ENCODE results near the gene CACNA1I.

DNA sequence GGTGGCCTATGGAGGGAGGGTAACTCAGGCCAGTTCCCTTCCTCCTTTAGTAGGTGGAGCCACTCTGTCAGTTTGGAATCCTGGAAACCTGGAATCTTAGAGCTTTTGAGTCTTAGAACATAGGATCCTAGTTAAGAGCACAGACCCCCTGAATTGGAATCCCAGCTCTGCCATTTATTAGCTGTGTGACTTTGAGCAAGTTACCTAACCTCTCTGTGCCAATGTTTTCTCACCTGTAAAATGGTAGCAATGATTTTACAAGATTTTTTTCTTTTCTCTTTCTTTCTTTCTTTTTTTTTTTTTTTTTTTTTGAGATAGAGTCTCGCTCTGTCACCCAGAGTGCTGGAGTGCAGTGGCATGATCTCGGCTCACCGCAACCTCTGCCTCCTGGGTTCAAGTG is 17.1 kb upstream of the CACNA1I start:
- TF ChIP-seq CTCF (IDR thresholded peaks at IDR 0.05; ENCODE audit: low read depth, low read length), result no peak
- TF ChIP-seq, protein P1, sequence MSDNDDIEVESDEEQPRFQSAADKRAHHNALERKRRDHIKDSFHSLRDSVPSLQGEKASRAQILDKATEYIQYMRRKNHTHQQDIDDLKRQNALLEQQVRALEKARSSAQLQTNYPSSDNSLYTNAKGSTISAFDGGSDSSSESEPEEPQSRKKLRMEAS (IDR thresholded peaks at IDR 0.05; ENCODE audit: low read depth, low read length), result no peak
- no peak for TF ChIP-seq POLR2A (IDR thresholded peaks at IDR 0.05; ENCODE audit: extremely low read depth, insufficient read length)
- no peak for TF ChIP-seq MYC (IDR thresholded peaks at IDR 0.05; ENCODE audit: low read depth, low read length)
